GM23338 (cell line): Measurements from ENCODE around the gene MIDN. TPM values are rescaled to one million over a fixed set of nuclear protein-coding genes. Genes with fewer than 3 reads are reported as not detected.

Experiments used
- ATAC-seq: fragments of 200-7000 bp; cut with Tn5 transposase; 3 replicates; pipeline ENCODE4 v1.9.1; 2020
- DNase-seq: peaks from one replicate; pipeline ENCODE4 v3.0.0-alpha.2; 2015; ENCODE audit warnings: low spot score
- H2AFZ ChIP-seq: fragments of 200-600 bp; sonication (generic); 2 replicates; pipeline ENCODE4 v1.8.0; 2016; ENCODE audit warnings: antibody characterized with exemption, mild to moderate bottlenecking, moderate library complexity
- H3F3A ChIP-seq: fragments of 200-600 bp; sonication (generic); replicated peaks from 2 replicates; pipeline ENCODE4 v1.8.0; 2017; ENCODE audit warnings: antibody characterized with exemption, mixed run types, low read depth
- H3K27ac ChIP-seq: fragments of 200-600 bp; sonication (generic); 2 replicates; pipeline ENCODE4 v1.6.1; 2016; ENCODE audit warnings: low read depth
- H3K27me3 ChIP-seq: fragments of 200-600 bp; sonication (generic); 2 replicates; pipeline ENCODE4 v1.8.0; 2016; ENCODE audit warnings: mild to moderate bottlenecking, mixed run types, moderate library complexity; ENCODE audit not compliant: insufficient read depth
- H3K36me3 ChIP-seq: fragments of 200-600 bp; sonication (generic); 2 replicates; pipeline ENCODE4 v1.8.0; 2016; ENCODE audit warnings: mild to moderate bottlenecking; ENCODE audit not compliant: insufficient read depth
- H3K4me1 ChIP-seq: fragments of 200-600 bp; sonication (generic); 2 replicates; pipeline ENCODE4 v1.8.0; 2016; ENCODE audit warnings: mild to moderate bottlenecking, moderate library complexity; ENCODE audit not compliant: insufficient read depth
- H3K4me2 ChIP-seq: fragments of 200-600 bp; sonication (generic); 2 replicates; pipeline ENCODE4 v1.7.1; 2017; ENCODE audit warnings: mixed run types
- H3K4me3 ChIP-seq: fragments of 200-600 bp; sonication (generic); 2 replicates; pipeline ENCODE4 v1.6.1; 2016; ENCODE audit warnings: mixed run types
- H3K79me2 ChIP-seq: fragments of 200-600 bp; sonication (generic); replicated peaks from 2 replicates; pipeline ENCODE4 v1.8.0; 2017; ENCODE audit warnings: mild to moderate bottlenecking; ENCODE audit not compliant: insufficient read depth
- H3K9me2 ChIP-seq: fragments of 200-600 bp; sonication (generic); 2 replicates; pipeline ENCODE4 v1.8.0; 2017; ENCODE audit not compliant: insufficient read depth
- H4K20me1 ChIP-seq: fragments of 200-600 bp; sonication (generic); replicated peaks from 2 replicates; pipeline ENCODE4 v1.8.0; 2017; ENCODE audit warnings: mild to moderate bottlenecking; ENCODE audit not compliant: insufficient read depth
- H3K27ac Mint-ChIP-seq: 2 replicates; pipeline ENCODE4 v1.8.0; 2020; ENCODE audit warnings: inconsistent platforms, mild to moderate bottlenecking, moderate library complexity, mixed read lengths
- H3K27me3 Mint-ChIP-seq: 3 replicates; pipeline ENCODE4 v1.8.0; 2022; ENCODE audit warnings: low read depth, mild to moderate bottlenecking, moderate library complexity, mixed read lengths, inconsistent platforms; ENCODE audit not compliant: insufficient read depth, poor library complexity
- H3K36me3 Mint-ChIP-seq: 3 replicates; pipeline ENCODE4 v1.8.0; 2021; ENCODE audit warnings: low read depth, mild to moderate bottlenecking, inconsistent platforms, moderate library complexity, mixed read lengths
- H3K4me1 Mint-ChIP-seq: 3 replicates; pipeline ENCODE4 v1.8.0; 2020; ENCODE audit warnings: mild to moderate bottlenecking, inconsistent platforms, mixed read lengths
- H3K4me3 Mint-ChIP-seq: 3 replicates; pipeline ENCODE4 v1.8.0; 2021; ENCODE audit warnings: moderate library complexity, mild to moderate bottlenecking, inconsistent platforms, mixed read lengths
- H3K9me3 Mint-ChIP-seq: 3 replicates; pipeline ENCODE4 v1.8.0; 2020; ENCODE audit warnings: moderate library complexity, mild to moderate bottlenecking, inconsistent platforms, mixed read lengths
- CREB1 ChIP-seq: fragments of 250-450 bp; sonication (Bioruptor Pico); IDR thresholded peaks from 2 replicates; pipeline ENCODE4 v1.5.0; 2020; ENCODE audit warnings: low read depth, mild to moderate bottlenecking, moderate library complexity
- EZH2 ChIP-seq: fragments of 200-600 bp; sonication (generic); IDR thresholded peaks from one replicate; pipeline ENCODE4 v1.8.0; 2017; ENCODE audit warnings: antibody characterized with exemption, mild to moderate bottlenecking, low read depth; ENCODE audit not compliant: unreplicated experiment
- EZH2phosphoT487 ChIP-seq: fragments of 200-600 bp; sonication (generic); IDR thresholded peaks from one replicate; pipeline ENCODE4 v1.8.1; 2018; ENCODE audit warnings: antibody characterized with exemption; ENCODE audit not compliant: unreplicated experiment
- JUNB ChIP-seq: IDR thresholded peaks from one replicate; pipeline ENCODE4 v1.6.1; 2016; ENCODE audit warnings: antibody characterized with exemption; ENCODE audit not compliant: unreplicated experiment
- NANOG ChIP-seq: IDR thresholded peaks from 2 replicates; pipeline ENCODE4 v1.6.1; 2016; ENCODE audit warnings: antibody characterized with exemption, borderline replicate concordance
- STAT1 ChIP-seq: IDR thresholded peaks from one replicate; pipeline ENCODE4 v1.6.1; 2016; ENCODE audit warnings: antibody characterized with exemption; ENCODE audit not compliant: unreplicated experiment
- ZNF114 ChIP-seq: fragments of 250-450 bp; sonication (Bioruptor Pico); IDR thresholded peaks from 2 replicates; pipeline ENCODE4 v1.5.0; 2020; ENCODE audit warnings: mild to moderate bottlenecking, moderate library complexity
- ZNF331 ChIP-seq: fragments of 250-450 bp; sonication (Bioruptor Pico); IDR thresholded peaks from 2 replicates; pipeline ENCODE4 v1.5.0; 2020; ENCODE audit warnings: low read depth, mild to moderate bottlenecking, moderate library complexity
- polyA plus RNA-seq: library from polyadenylated mRNA; unstranded; fragments of >200 nt; fragmentation: Nextera tagmentation; extraction: Ambion mirVana; gene quantifications from 2 replicates; pipeline ENCODE4 v1.2.1, GENCODE V29; 2016
- total RNA-seq: library from RNA; depleted of rRNA; stranded (reverse); fragments of >200 nt; shearing (Covaris generic); gene quantifications from 2 replicates; pipeline ENCODE4 v1.2.3, GENCODE V29; 2014
- TF ChIP-seq, protein P1 (sequence below), 2 experiments: fragments of 200-600 bp in 1 of 2; sonication (generic) in 1 of 2; conservative IDR thresholded peaks; 2 replicates each; pipeline versions ENCODE4 v1.5.1 to v1.6.1; 2016 to 2017; ENCODE audit warnings: antibody characterized with exemption in 2 of 2, low read depth in 2 of 2, mild to moderate bottlenecking in 2 of 2, moderate library complexity in 1 of 2
- TF ChIP-seq, protein P2 (sequence below): IDR thresholded peaks from 2 replicates; pipeline ENCODE4 v1.6.1; 2016; ENCODE audit warnings: antibody characterized with exemption
- TF ChIP-seq, protein P3 (sequence below): IDR thresholded peaks from one replicate; pipeline ENCODE4 v1.6.1; 2018; ENCODE audit warnings: antibody characterized with exemption; ENCODE audit not compliant: unreplicated experiment

The MIDN gene
- total and polyA plus RNA-seq, 2 experiments from 2014 or later, result 28.6 to 113 TPM

DNA sequence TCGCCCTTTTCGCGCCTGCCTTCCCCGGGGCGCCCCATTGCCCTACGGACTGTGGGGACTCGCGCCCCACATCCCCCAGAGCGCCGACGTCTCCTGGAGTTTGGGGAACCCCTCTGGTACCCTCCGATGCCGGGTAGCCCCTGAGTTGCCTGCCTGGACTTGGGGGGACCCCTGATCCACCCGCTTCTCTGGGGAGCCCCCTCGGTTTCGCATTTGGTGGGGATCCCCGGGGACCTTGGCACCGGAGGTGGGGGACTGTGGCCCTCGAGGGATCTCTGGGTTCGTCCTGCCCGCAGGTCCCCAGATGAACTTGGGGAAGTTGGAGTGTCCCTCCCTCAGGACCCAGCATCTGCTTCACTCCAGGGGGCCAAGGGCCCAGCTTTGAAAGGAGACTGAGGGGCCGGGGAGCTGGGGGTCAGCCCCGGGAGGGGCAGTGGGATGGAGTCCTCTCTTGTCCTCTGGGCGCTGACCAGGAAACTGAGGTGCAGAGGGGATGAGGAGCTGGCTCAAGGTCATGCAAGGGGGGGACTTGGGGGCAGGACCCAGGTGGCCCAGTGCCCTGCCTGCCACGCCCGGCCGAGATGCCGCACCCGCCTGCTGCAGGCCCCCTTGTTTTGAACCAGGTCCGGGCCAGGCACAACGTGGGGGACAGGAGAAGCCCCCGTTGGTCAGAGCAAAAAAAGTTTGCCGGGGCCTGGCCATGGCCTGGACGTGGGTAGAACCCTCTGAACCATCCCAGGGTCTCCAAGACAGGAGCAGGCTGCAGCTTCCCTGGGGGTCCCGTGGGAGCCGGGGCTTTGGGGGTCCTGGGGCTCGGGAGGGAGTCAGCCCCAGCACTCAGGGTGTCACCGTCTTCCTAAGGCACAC lies 38.3 kb downstream of the MIDN start:
- no peak overlapping the region for H3K27ac Mint-ChIP-seq
- Histone ChIP-seq H3K36me3 (no peaks in the 10 kb centered on the region), H3K4me2 (peak overlapping the region; percentile 84), H3K4me1 (no peaks in the 10 kb centered on the region), H3K79me2 (no peaks in the 10 kb centered on the region), H3K4me3 (peak overlapping the region; percentile 55), H3K27ac (no peak overlapping the region), H3K9me2 (no peaks in the 10 kb centered on the region), H3K27me3 (peaks cover 26% of the 10 kb centered on the region), H3F3A (peaks cover 19% of the 10 kb centered on the region), H4K20me1 (no peaks in the 10 kb centered on the region), H2AFZ (no peak overlapping the region)
- no peaks in the 10 kb centered on the region for H3K9me3 Mint-ChIP-seq
- H3K36me3 Mint-ChIP-seq, result no peaks in the 10 kb centered on the region
- H3K4me3 Mint-ChIP-seq, result peak overlapping the region; percentile 74
- DNase-seq (no peak), ATAC-seq (no peak)
- H3K27me3 Mint-ChIP-seq, result peaks cover 17% of the 10 kb centered on the region
- H3K4me1 Mint-ChIP-seq, result peaks cover 9% of the 10 kb centered on the region; the same call in 2 of the 3 replicates
- TF ChIP-seq EZH2, result peak; percentile 29
- TF ChIP-seq CREB1 (CRISPR knock-in tag), result no peak

DNA sequence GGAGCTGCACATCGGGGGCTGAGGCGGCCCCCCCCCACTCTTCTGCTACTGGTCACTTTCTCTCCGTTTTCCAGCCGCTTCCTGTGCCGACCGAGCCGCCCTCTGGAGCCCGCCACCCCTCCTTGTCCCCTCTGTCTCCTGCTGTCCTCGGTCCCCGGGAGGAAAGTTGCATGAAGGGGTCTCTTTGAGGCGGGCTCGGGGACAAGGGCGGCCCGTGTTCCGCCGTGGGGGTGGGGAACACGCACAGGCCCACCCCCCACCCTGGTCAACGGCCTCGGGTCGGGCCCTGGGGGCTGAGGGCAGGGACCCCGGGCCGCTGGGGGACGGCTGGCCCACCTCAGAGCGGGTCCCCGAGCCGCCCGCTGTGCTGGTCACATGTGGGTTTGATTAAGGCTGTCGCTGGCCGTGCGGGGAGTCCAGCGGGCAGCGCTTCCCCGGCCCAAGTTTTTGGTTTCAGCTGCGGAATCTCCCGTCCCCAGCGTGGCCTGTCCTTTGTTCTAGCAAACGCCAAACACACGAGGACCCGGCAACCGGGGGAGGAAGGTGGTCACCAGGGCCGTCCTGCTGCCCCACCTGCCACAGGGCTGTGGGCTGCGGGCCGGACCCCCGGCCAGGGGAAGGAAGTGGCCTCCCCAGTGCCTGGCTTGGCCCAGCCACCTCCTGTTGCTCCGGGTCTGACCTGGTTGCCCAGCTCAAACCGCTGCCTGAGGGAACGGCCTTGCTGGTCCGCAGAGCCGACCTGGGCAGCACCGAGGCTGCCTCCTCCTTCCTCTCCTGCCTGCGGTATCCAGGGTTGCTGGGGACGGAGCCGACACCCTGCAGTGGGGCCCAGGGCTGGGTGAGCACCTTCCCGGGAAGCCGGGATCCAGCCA lies 39.2 kb downstream of the MIDN start:
- Mint-ChIP-seq H3K9me3 (no peaks in the 10 kb centered on the region), H3K27ac (no peak overlapping the region), H3K4me3 (no peak overlapping the region), H3K4me1 (peaks cover 9% of the 10 kb centered on the region; the same call in 2 of the 3 replicates), H3K27me3 (peaks cover 20% of the 10 kb centered on the region), H3K36me3 (no peaks in the 10 kb centered on the region)
- no peaks in the 10 kb centered on the region for H3K4me1 ChIP-seq
- no peak for DNase-seq
- H3K27me3 ChIP-seq, result peaks cover 26% of the 10 kb centered on the region
- no peak overlapping the region for H2AFZ ChIP-seq
- no peaks in the 10 kb centered on the region for H4K20me1 ChIP-seq
- no peak overlapping the region for H3K27ac ChIP-seq
- no peak overlapping the region for H3K4me2 ChIP-seq
- TF ChIP-seq NANOG (no peak), ZNF331 (CRISPR knock-in tag) (no peak)
- TF ChIP-seq, protein P1, sequence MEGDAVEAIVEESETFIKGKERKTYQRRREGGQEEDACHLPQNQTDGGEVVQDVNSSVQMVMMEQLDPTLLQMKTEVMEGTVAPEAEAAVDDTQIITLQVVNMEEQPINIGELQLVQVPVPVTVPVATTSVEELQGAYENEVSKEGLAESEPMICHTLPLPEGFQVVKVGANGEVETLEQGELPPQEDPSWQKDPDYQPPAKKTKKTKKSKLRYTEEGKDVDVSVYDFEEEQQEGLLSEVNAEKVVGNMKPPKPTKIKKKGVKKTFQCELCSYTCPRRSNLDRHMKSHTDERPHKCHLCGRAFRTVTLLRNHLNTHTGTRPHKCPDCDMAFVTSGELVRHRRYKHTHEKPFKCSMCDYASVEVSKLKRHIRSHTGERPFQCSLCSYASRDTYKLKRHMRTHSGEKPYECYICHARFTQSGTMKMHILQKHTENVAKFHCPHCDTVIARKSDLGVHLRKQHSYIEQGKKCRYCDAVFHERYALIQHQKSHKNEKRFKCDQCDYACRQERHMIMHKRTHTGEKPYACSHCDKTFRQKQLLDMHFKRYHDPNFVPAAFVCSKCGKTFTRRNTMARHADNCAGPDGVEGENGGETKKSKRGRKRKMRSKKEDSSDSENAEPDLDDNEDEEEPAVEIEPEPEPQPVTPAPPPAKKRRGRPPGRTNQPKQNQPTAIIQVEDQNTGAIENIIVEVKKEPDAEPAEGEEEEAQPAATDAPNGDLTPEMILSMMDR (conservative IDR thresholded peaks at IDR 0.05; ENCODE audit: low read depth in 2 of 2), result no peak
- H3F3A ChIP-seq, result peaks cover 19% of the 10 kb centered on the region
- H3K9me2 ChIP-seq, result no peaks in the 10 kb centered on the region
- H3K79me2 ChIP-seq, result no peaks in the 10 kb centered on the region
- no peak for ATAC-seq
- no peak overlapping the region for H3K4me3 ChIP-seq
- no peaks in the 10 kb centered on the region for H3K36me3 ChIP-seq

DNA sequence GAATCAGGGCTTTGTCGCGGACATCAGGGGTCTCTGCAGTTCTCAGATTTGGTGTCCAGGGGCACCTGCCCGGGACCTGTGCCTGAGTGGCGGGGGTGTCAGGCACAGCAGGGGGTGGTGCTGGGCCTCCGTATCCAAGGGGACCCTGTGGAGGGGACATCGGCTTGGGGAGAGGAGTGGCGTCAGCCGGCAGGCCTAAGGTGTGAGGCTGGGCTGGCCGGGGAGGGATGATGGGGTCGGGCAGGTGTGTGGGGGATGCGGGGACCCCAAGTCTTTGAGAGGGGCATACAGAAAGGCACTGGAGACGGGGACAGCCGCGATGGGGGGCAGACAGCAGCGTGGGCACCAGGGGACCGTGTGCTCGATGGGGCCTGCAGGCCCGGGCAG lies 39.8 kb downstream of the MIDN start:
- no peaks in the 10 kb centered on the region for H3K36me3 ChIP-seq
- H3K27me3 ChIP-seq, result peaks cover 26% of the 10 kb centered on the region
- peaks cover 7% of the 10 kb centered on the region; the same call in 2 of the 3 replicates for H3K4me1 Mint-ChIP-seq
- H3K4me3 Mint-ChIP-seq, result no peak overlapping the region
- no peak overlapping the region for H2AFZ ChIP-seq
- H3K4me2 ChIP-seq, result no peak overlapping the region
- H3K36me3 Mint-ChIP-seq, result no peaks in the 10 kb centered on the region
- H3K4me1 ChIP-seq, result no peaks in the 10 kb centered on the region
- no peak overlapping the region for H3K4me3 ChIP-seq
- DNase-seq, result no peak
- peaks cover 20% of the 10 kb centered on the region for H3K27me3 Mint-ChIP-seq
- peaks cover 19% of the 10 kb centered on the region for H3F3A ChIP-seq
- ATAC-seq, result no peak
- H3K9me2 ChIP-seq, result no peaks in the 10 kb centered on the region
- H3K27ac Mint-ChIP-seq, result no peak overlapping the region
- no peaks in the 10 kb centered on the region for H3K79me2 ChIP-seq
- H4K20me1 ChIP-seq, result no peaks in the 10 kb centered on the region
- no peak overlapping the region for H3K27ac ChIP-seq
- H3K9me3 Mint-ChIP-seq, result no peaks in the 10 kb centered on the region
- TF ChIP-seq, protein P2, sequence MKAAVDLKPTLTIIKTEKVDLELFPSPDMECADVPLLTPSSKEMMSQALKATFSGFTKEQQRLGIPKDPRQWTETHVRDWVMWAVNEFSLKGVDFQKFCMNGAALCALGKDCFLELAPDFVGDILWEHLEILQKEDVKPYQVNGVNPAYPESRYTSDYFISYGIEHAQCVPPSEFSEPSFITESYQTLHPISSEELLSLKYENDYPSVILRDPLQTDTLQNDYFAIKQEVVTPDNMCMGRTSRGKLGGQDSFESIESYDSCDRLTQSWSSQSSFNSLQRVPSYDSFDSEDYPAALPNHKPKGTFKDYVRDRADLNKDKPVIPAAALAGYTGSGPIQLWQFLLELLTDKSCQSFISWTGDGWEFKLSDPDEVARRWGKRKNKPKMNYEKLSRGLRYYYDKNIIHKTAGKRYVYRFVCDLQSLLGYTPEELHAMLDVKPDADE, result no peak
- no peak for TF ChIP-seq EZH2phosphoT487
- TF ChIP-seq STAT1, result no peak
- no peak for TF ChIP-seq ZNF114 (CRISPR knock-in tag)
- no peak for TF ChIP-seq CREB1 (CRISPR knock-in tag)
- TF ChIP-seq JUNB, result no peak
- TF ChIP-seq, protein P3, sequence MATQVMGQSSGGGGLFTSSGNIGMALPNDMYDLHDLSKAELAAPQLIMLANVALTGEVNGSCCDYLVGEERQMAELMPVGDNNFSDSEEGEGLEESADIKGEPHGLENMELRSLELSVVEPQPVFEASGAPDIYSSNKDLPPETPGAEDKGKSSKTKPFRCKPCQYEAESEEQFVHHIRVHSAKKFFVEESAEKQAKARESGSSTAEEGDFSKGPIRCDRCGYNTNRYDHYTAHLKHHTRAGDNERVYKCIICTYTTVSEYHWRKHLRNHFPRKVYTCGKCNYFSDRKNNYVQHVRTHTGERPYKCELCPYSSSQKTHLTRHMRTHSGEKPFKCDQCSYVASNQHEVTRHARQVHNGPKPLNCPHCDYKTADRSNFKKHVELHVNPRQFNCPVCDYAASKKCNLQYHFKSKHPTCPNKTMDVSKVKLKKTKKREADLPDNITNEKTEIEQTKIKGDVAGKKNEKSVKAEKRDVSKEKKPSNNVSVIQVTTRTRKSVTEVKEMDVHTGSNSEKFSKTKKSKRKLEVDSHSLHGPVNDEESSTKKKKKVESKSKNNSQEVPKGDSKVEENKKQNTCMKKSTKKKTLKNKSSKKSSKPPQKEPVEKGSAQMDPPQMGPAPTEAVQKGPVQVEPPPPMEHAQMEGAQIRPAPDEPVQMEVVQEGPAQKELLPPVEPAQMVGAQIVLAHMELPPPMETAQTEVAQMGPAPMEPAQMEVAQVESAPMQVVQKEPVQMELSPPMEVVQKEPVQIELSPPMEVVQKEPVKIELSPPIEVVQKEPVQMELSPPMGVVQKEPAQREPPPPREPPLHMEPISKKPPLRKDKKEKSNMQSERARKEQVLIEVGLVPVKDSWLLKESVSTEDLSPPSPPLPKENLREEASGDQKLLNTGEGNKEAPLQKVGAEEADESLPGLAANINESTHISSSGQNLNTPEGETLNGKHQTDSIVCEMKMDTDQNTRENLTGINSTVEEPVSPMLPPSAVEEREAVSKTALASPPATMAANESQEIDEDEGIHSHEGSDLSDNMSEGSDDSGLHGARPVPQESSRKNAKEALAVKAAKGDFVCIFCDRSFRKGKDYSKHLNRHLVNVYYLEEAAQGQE, result no peak
- TF ChIP-seq EZH2, result no peak
